DMS 273 (cell line): ENCODE data around the gene MMP26.
A peak's percentile ranks its signal among the peaks of the same experiment; 100 is the strongest.

ENCODE experiments used
- DNase-seq: peaks from one replicate; lab custom pipeline; 2025; ENCODE audit not compliant: unreplicated experiment; lab: John Stamatoyannopoulos, UW

Gene MMP26

GRCh38 chr11:4704054-4704789 lies at the start of gene MMP26:
Gene MMP26, plus strand, starts transcription at chr11:4704784.
- DNase-seq: no peak

- no peak for DNase-seq
Observed at GRCh38 chr11:4658629-4659445, 45.7 kb upstream of the MMP26 start.

GRCh38 chr11:4662876-4663275 lies 41.7 kb upstream of the MMP26 start:
- DNase-seq: no peak

GRCh38 chr11:4664183-4664582 lies 40.4 kb upstream of the MMP26 start:
- DNase-seq: no peak

GRCh38 chr11:4664786-4665185 lies 39.8 kb upstream of the MMP26 start:
- DNase-seq: no peak

- no peak for DNase-seq
Observed at GRCh38 chr11:4665424-4665823, 39.2 kb upstream of the MMP26 start.

- DNase-seq: no peak
Observed at GRCh38 chr11:4671741-4672140, 32.8 kb upstream of the MMP26 start.

GRCh38 chr11:4672470-4672869 lies 32.1 kb upstream of the MMP26 start:
- no peak for DNase-seq

- DNase-seq: no peak
Observed at GRCh38 chr11:4673781-4674180, 30.8 kb upstream of the MMP26 start.

GRCh38 chr11:4677948-4678347 lies 26.6 kb upstream of the MMP26 start:
- DNase-seq: peak; percentile 1

- no peak for DNase-seq
Observed at GRCh38 chr11:4680341-4680740, 24.2 kb upstream of the MMP26 start.

- DNase-seq: no peak
Observed at GRCh38 chr11:4682623-4683419, 21.8 kb upstream of the MMP26 start.

- DNase-seq: no peak
Observed at GRCh38 chr11:4684631-4685285, 19.8 kb upstream of the MMP26 start.

GRCh38 chr11:4695442-4695841 lies 9.1 kb upstream of the MMP26 start:
- DNase-seq: no peak

GRCh38 chr11:4697585-4697984 lies 7.0 kb upstream of the MMP26 start, which contains the start of gene OR51E2:
Gene OR51E2, minus strand, starts transcription at chr11:4697853. Its CDS starts 15,142 bp downstream, at chr11:4682711.
- DNase-seq: no peak

GRCh38 chr11:4699697-4700435 lies 4.7 kb upstream of the MMP26 start:
- no peak for DNase-seq

- DNase-seq: no peak
Observed at GRCh38 chr11:4700436-4700820, 4.2 kb upstream of the MMP26 start.

GRCh38 chr11:4704790-4705334 lies 278 bp downstream of the MMP26 start:
- no peak for DNase-seq

- no peak for DNase-seq
Observed at GRCh38 chr11:4713241-4713640, 8.7 kb downstream of the MMP26 start.

- DNase-seq: no peak
Observed at GRCh38 chr11:4714300-4714699, 9.7 kb downstream of the MMP26 start.
